ENCODE measurements around the gene FOSL1. TPM values are rescaled to one million over a fixed set of nuclear protein-coding genes. Genes with fewer than 3 reads are reported as not detected.

FOSL1 gene
- total RNA-seq, 1 experiment from 2014 or later: 33.7 TPM

- no peak overlapping the region for H2AFZ ChIP-seq (ENCODE audit: low read length)
- no peak overlapping the region for H2BK120ac ChIP-seq (ENCODE audit: low read depth, low read length, poor library complexity, severe bottlenecking)
- no peak overlapping the region for H4K91ac ChIP-seq (ENCODE audit: insufficient read length, low read depth, low read length)
- no peak for TF ChIP-seq CTCF (conservative IDR thresholded peaks at IDR 0.05)
- H3T11ph ChIP-seq (ENCODE audit: low read length): no peak overlapping the region
- Mint-ChIP-seq H3K27me3 (ENCODE audit: low read depth) (peaks cover 23% of the 10 kb centered on the region), H3K4me3 (no peak overlapping the region), H3K36me3 (ENCODE audit: insufficient read depth in 1 of 3, low read depth in 3 of 3) (peaks cover 0 to 13% (median 0%) of the 10 kb centered on the region in 3 experiments; a peak in 4 of 7 replicates), H3K9me3 (no peaks in the 10 kb centered on the region; a peak in 1 of 5 replicates), H3K27ac (no peak overlapping the region), H3K4me1 (peaks cover 31 to 44% of the 10 kb centered on the region in 2 experiments)
- H3K23me2 ChIP-seq (ENCODE audit: insufficient read length, low read depth, low read length, poor library complexity, severe bottlenecking): peaks cover 8% of the 10 kb centered on the region
- no peaks in the 10 kb centered on the region for H3K9me3 ChIP-seq (ENCODE audit: control insufficient read depth, low read depth, low read length)
- no peak overlapping the region for H3K27ac ChIP-seq (ENCODE audit: insufficient read length, low read depth, low read length)
- no CpG with 5 or more reads among the region's 8 CpGs for WGBS (ENCODE audit: extremely low coverage, insufficient read length, low lambda C conversion rate)
- H3K56ac ChIP-seq (ENCODE audit: insufficient read length, low read depth, low read length): no peak overlapping the region
- no peak overlapping the region for H3K4ac ChIP-seq (ENCODE audit: low read depth, low read length)
- no peak overlapping the region for H3K23ac ChIP-seq (ENCODE audit: insufficient read length, low read depth, low read length)
- H3K14ac ChIP-seq (ENCODE audit: insufficient read depth, low read length): no peak overlapping the region
- H3K27me3 ChIP-seq (ENCODE audit: insufficient read depth, low read length): no peaks in the 10 kb centered on the region
- no peak overlapping the region for H3K4me2 ChIP-seq (ENCODE audit: insufficient read depth, insufficient read length, low read length)
- no peak overlapping the region for H3K18ac ChIP-seq (ENCODE audit: insufficient read length, low read depth, low read length)
- H2BK15ac ChIP-seq (ENCODE audit: low read depth, low read length): no peak overlapping the region
- no peak overlapping the region for H4K5ac ChIP-seq (ENCODE audit: insufficient read length, low read depth, low read length)
- H3K4me1 ChIP-seq (ENCODE audit: insufficient read depth, low read length): peaks cover 11% of the 10 kb centered on the region
- no peak overlapping the region for H4K8ac ChIP-seq (replicated peaks; ENCODE audit: insufficient read length, low read depth, low read length)
- no peak overlapping the region for H3K9ac ChIP-seq (ENCODE audit: extremely low read depth, insufficient read length, low read length)
- H2BK12ac ChIP-seq (ENCODE audit: insufficient read length, low read depth, low read length): no peak overlapping the region
- H3K79me1 ChIP-seq (ENCODE audit: insufficient read depth, low read depth, low read length, poor library complexity, severe bottlenecking): no peaks in the 10 kb centered on the region
- no peaks in the 10 kb centered on the region for H3K79me2 ChIP-seq (ENCODE audit: insufficient read depth, low read length)
- no peaks in the 10 kb centered on the region for H4K20me1 ChIP-seq (ENCODE audit: control insufficient read depth, insufficient read depth, insufficient read length)
- no peak overlapping the region for H2AK5ac ChIP-seq (ENCODE audit: insufficient read length, low read length)
- H2BK20ac ChIP-seq (ENCODE audit: low read depth, low read length, poor library complexity, severe bottlenecking): no peak overlapping the region
- DNase-seq: no peak
- H2BK5ac ChIP-seq (ENCODE audit: insufficient read length, low read length): no peak overlapping the region
Observed at GRCh38 chr11:65944191-65944590, 44.0 kb upstream of the FOSL1 start.

All from H9 (cell line).